Endothelial cell of umbilical vein (primary cell): ENCODE measurements around the gene CCDC194. TPM values are rescaled to one million over a fixed set of nuclear protein-coding genes. Genes with fewer than 3 reads are reported as not detected.

Source experiments
- BruUV-seq: library from RNA; stranded (reverse); fragments of 400-500 nt; replicated peaks from 2 replicates; lab custom pipeline; 2021; lab: Mats Ljungman, UMichigan
- CTCF ChIA-PET: fragments of 300-600, 350-600 bp; sonication (Branson Sonifier 250); formaldehyde crosslinking; loops from one replicate; lab custom pipeline; 2021; ENCODE audit warnings: antibody characterized with exemption, inconsistent platforms; lab: Charles Lee
- POLR2A ChIA-PET: fragments of 300-600, 350-600 bp; sonication (Branson Sonifier 250); formaldehyde crosslinking; loops from one replicate; lab custom pipeline; 2021; ENCODE audit warnings: antibody characterized with exemption, inconsistent platforms; lab: Charles Lee
- DNase-seq: peaks from one replicate; pipeline ENCODE4 v3.0.0-alpha.2; 2011; ENCODE audit warnings: low read depth, low spot score
- FAIRE-seq: peaks from 2 replicates; lab custom pipeline; 2011; peaks lifted over from hg19 to GRCh38; lab: Jason Lieb, UNC
- H2AFZ ChIP-seq: 2 replicates; pipeline ENCODE4 v1.6.0; 2012; ENCODE audit warnings: low read depth, low read length, control low read depth, inconsistent platforms
- H3K27ac ChIP-seq: 2 replicates; pipeline ENCODE4 v1.5.1; 2011; ENCODE audit warnings: low read depth, mild to moderate bottlenecking, control low read depth, low read length, moderate library complexity; ENCODE audit not compliant: insufficient read depth
- H3K27me3 ChIP-seq, 2 experiments: 2 replicates each; pipeline versions ENCODE4 v1.6.0 to v1.6.1; 2011; ENCODE audit warnings: low read length in 2 of 2, mixed read lengths in 1 of 2; ENCODE audit not compliant: control insufficient read depth in 2 of 2, insufficient read depth in 2 of 2
- H3K36me3 ChIP-seq, 2 experiments: 2 replicates in 1 of 2; 3 replicates in 1 of 2; pipeline ENCODE4 v1.5.1; 2011; ENCODE audit warnings: low read length in 2 of 2, mild to moderate bottlenecking in 1 of 2, moderate library complexity in 1 of 2; ENCODE audit not compliant: control insufficient read depth in 2 of 2, insufficient read depth in 2 of 2; ENCODE audit errors: extremely low read depth in 1 of 2
- H3K4me1 ChIP-seq: 3 replicates; pipeline ENCODE4 v1.5.1; 2011; ENCODE audit warnings: mild to moderate bottlenecking, low read length; ENCODE audit not compliant: control insufficient read depth, insufficient read depth; ENCODE audit errors: extremely low read depth
- H3K4me2 ChIP-seq: 2 replicates; pipeline ENCODE4 v1.6.1; 2011; ENCODE audit warnings: low read length, control low read depth, mixed read lengths; ENCODE audit not compliant: insufficient read depth
- H3K4me3 ChIP-seq, 3 experiments: fragments of 200-600 bp in 1 of 3; sonication (generic), shearing (Covaris generic) in 1 of 3; replicated peaks in 1 of 3; 2 replicates each; pipeline ENCODE4 v1.5.1; 2011 to 2016; ENCODE audit warnings: control low read depth in 3 of 3, low read length in 3 of 3, mild to moderate bottlenecking in 2 of 3, inconsistent platforms in 1 of 3, low read depth in 1 of 3, moderate library complexity in 1 of 3; ENCODE audit not compliant: insufficient read depth in 1 of 3
- H3K79me2 ChIP-seq: 2 replicates; pipeline ENCODE4 v1.6.0; 2012; ENCODE audit warnings: low read length, inconsistent platforms; ENCODE audit not compliant: control insufficient read depth, insufficient read depth
- H3K9ac ChIP-seq: replicated peaks from 2 replicates; pipeline ENCODE3; 2011; ENCODE audit warnings: low read length, control low read depth; ENCODE audit not compliant: insufficient read depth; ENCODE audit errors: extremely low read depth
- H3K9me1 ChIP-seq: replicated peaks from 3 replicates; pipeline ENCODE4 v1.6.0; 2011; ENCODE audit warnings: mild to moderate bottlenecking, low read length; ENCODE audit not compliant: control insufficient read depth, insufficient read depth; ENCODE audit errors: extremely low read depth
- H3K9me3 ChIP-seq: replicated peaks from 2 replicates; pipeline ENCODE4 v1.5.1; 2012; ENCODE audit warnings: low read length, inconsistent platforms; ENCODE audit not compliant: control insufficient read depth, insufficient read depth
- H4K20me1 ChIP-seq: replicated peaks from 2 replicates; pipeline ENCODE3; 2011; ENCODE audit warnings: mild to moderate bottlenecking, low read length; ENCODE audit not compliant: control insufficient read depth, insufficient read depth; ENCODE audit errors: extremely low read depth
- EZH2 ChIP-seq: IDR thresholded peaks from 2 replicates; pipeline ENCODE4 v1.6.1; 2012; ENCODE audit warnings: borderline replicate concordance, low read depth, mild to moderate bottlenecking, moderate library complexity, low read length, inconsistent platforms; ENCODE audit not compliant: severe bottlenecking
- FOS ChIP-seq: IDR thresholded peaks from 2 replicates; pipeline ENCODE4 v1.6.1; 2011; ENCODE audit warnings: mild to moderate bottlenecking, low read length, moderate library complexity, borderline replicate concordance; ENCODE audit not compliant: insufficient read depth
- GATA2 ChIP-seq: IDR thresholded peaks from 2 replicates; pipeline ENCODE4 v1.7.0; 2011; ENCODE audit warnings: low read depth, mild to moderate bottlenecking, moderate library complexity, mixed read lengths, low read length; ENCODE audit not compliant: insufficient read length, insufficient read depth
- JUN ChIP-seq: IDR thresholded peaks from 2 replicates; pipeline ENCODE4 v1.6.1; 2011; ENCODE audit warnings: borderline replicate concordance, low read depth; ENCODE audit not compliant: insufficient read length, insufficient read depth
- MYC ChIP-seq: IDR thresholded peaks from one replicate; pipeline ENCODE4 v1.6.1; 2011; ENCODE audit warnings: mild to moderate bottlenecking, low read depth, low read length
- POLR2A ChIP-seq: IDR thresholded peaks from 2 replicates; pipeline ENCODE4 v1.6.1; 2012; ENCODE audit warnings: low read depth, mild to moderate bottlenecking, control low read depth, low read length
- POLR2AphosphoS5 ChIP-seq: IDR thresholded peaks from 2 replicates; pipeline ENCODE4 v1.6.1; 2012; ENCODE audit warnings: low read depth, mild to moderate bottlenecking, control low read depth, low read length, moderate library complexity; ENCODE audit not compliant: insufficient read depth
- dilution Hi-C: fragments of 300-500 bp; cut with MboI; formaldehyde crosslinking; loops from one replicate; pipeline ENCODE4 v1.15.0; 2019; ENCODE audit warnings: low sequenced_read_pairs; ENCODE audit not compliant: extremely low pct_ligation_motif_present
- intact Hi-C: fragments of 100-400 bp; cut with micrococcal nuclease; formaldehyde crosslinking; loops from one replicate; pipeline ENCODE4 v1.10.0; 2022
- polyA plus RNA-seq, 4 experiments: library from polyadenylated mRNA; depleted of rRNA in 3 of 4; stranded (reverse) in 3 of 4; unstranded in 1 of 4; fragments of >200 nt; gene quantifications; 2 replicates each; pipeline versions ENCODE4 v1.2.1 to v1.2.3, GENCODE V29; 2011 to 2012; ENCODE audit warnings: missing spikeins in 1 of 4
- total RNA-seq: library from RNA; stranded (reverse); gene quantifications from 2 replicates; pipeline ENCODE4 v1.2.3, GENCODE V29; 2021
- TF ChIP-seq, protein P1 (sequence below): IDR thresholded peaks from 2 replicates; pipeline ENCODE4 v1.6.1; 2011; ENCODE audit not compliant: insufficient read depth, insufficient read length
- TF ChIP-seq, protein P2 (sequence below), 2 donors: IDR thresholded peaks; 1 replicate in 1 of 2; 2 replicates in 1 of 2; pipeline ENCODE4 v1.5.1; 2011; ENCODE audit warnings: low read length in 2 of 2, mild to moderate bottlenecking in 2 of 2, moderate library complexity in 2 of 2, control low read depth in 1 of 2, inconsistent platforms in 1 of 2, low read depth in 1 of 2; ENCODE audit not compliant: insufficient read depth in 1 of 2; ENCODE audit errors: extremely low read depth in 1 of 2

Gene CCDC194
- total and polyA plus RNA-seq, 2 donors (not counting 3 experiments of a cell fraction or from before 2014, with no cell fraction given): 0.12 TPM; not detected in 1

- dilution Hi-C loops: no loop called here
- BruUV-seq: no TSS peak
- no peak overlapping the region for H2AFZ ChIP-seq
- no peak overlapping the region for H3K4me3 ChIP-seq
- no peaks in the 10 kb centered on the region for H3K27me3 ChIP-seq
- no peaks in the 10 kb centered on the region for H3K36me3 ChIP-seq
- no peak for TF ChIP-seq EZH2
- peak; percentile 48 for TF ChIP-seq POLR2A
- TF ChIP-seq POLR2AphosphoS5: peak; percentile 92
- TF ChIP-seq, protein P1, sequence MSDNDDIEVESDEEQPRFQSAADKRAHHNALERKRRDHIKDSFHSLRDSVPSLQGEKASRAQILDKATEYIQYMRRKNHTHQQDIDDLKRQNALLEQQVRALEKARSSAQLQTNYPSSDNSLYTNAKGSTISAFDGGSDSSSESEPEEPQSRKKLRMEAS: no peak
- TF ChIP-seq, protein P2, sequence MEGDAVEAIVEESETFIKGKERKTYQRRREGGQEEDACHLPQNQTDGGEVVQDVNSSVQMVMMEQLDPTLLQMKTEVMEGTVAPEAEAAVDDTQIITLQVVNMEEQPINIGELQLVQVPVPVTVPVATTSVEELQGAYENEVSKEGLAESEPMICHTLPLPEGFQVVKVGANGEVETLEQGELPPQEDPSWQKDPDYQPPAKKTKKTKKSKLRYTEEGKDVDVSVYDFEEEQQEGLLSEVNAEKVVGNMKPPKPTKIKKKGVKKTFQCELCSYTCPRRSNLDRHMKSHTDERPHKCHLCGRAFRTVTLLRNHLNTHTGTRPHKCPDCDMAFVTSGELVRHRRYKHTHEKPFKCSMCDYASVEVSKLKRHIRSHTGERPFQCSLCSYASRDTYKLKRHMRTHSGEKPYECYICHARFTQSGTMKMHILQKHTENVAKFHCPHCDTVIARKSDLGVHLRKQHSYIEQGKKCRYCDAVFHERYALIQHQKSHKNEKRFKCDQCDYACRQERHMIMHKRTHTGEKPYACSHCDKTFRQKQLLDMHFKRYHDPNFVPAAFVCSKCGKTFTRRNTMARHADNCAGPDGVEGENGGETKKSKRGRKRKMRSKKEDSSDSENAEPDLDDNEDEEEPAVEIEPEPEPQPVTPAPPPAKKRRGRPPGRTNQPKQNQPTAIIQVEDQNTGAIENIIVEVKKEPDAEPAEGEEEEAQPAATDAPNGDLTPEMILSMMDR (IDR thresholded peaks at IDR 0.05; ENCODE audit: extremely low read depth in 1 of 2, insufficient read depth in 1 of 2, low read depth in 1 of 2, low read length in 2 of 2): no peak
- TF ChIP-seq MYC: peak; percentile 31
- TF ChIP-seq GATA2: peak; percentile 34
- TF ChIP-seq FOS: peak; percentile 86
- TF ChIP-seq JUN: peak; percentile 62
- H3K79me2 ChIP-seq: no peaks in the 10 kb centered on the region
- ChIA-PET CTCF (interaction anchor here (1.6 to 7.0 kb wide), 3 partner anchors 31 to 43 kb away, joined by 3 to 180 read pairs (median 12); no protein-coding TSS in a partner anchor), POLR2A (no interaction called here)
- no peaks in the 10 kb centered on the region for H3K9me1 ChIP-seq
- H3K27ac ChIP-seq: peak overlapping the region; percentile 63
- no peak overlapping the region for H3K9ac ChIP-seq
- no peaks in the 10 kb centered on the region for H3K9me3 ChIP-seq
- intact Hi-C loops: no loop called here
- H4K20me1 ChIP-seq: no peaks in the 10 kb centered on the region
- H3K4me2 ChIP-seq: peak overlapping the region; percentile 20
- FAIRE-seq (peak; percentile 97), DNase-seq (peak; percentile 92)
- H3K4me1 ChIP-seq: peaks cover 38% of the 10 kb centered on the region
Measured at GRCh38 chr19:17348700-17349099, 45.3 kb downstream of the CCDC194 start.
